ENCODE measurements around the gene RALGPS1. TPM values are rescaled to one million over a fixed set of nuclear protein-coding genes. Genes with fewer than 3 reads are reported as not detected.

The RALGPS1 gene
- total RNA-seq, 4 donors from 2014 or later: 2.2 to 10.3 (median 5.4) TPM

DNA sequence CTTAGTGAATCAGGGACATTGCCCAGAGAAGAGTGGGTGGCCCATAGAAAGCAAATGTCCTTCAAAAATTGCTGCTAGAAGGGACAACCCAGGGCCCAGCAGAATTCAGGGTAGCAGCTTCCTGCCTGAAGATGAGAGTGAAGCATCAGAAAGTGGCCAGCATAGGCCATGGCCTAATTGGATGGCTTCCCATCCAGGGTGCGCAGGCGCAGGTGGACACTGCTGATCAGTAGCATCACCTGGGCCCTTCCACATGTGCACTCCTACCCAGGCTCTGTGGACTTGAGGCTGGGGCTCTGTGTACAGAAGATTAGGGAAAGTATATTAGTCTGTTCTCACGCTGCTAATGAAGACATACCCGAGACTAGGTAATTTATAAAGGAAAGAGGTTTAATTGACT lies 291.4 kb downstream of the RALGPS1 start:
- intact Hi-C loops (cut with DNase I; ENCODE audit: low total_unique reads): no loop called here
- TF ChIP-seq CTCF (IDR thresholded peaks at IDR 0.05 in 4 of 5, conservative IDR thresholded peaks at IDR 0.05 in 1 of 5): no peak
- TF ChIP-seq POLR2A (IDR thresholded peaks at IDR 0.05): no peak
- ATAC-seq (no peak), DNase-seq (peak in 1 of 2 donors; percentile 13)
- no peak overlapping the region for H3K4me3 ChIP-seq
- no peaks in the 10 kb centered on the region for H3K27me3 ChIP-seq
- no peaks in the 10 kb centered on the region for H3K36me3 ChIP-seq
- no peaks in the 10 kb centered on the region for H3K9me3 ChIP-seq
- peaks cover 11 to 17% of the 10 kb centered on the region in 2 donors for H3K4me1 ChIP-seq
- peak overlapping the region in 3 of 4 donors; percentile 72 to 74 (median 73) for H3K27ac ChIP-seq
- in situ Hi-C loops (cut with MboI; ENCODE audit: low sequenced_read_pairs in 4 of 4): no loop called here

DNA sequence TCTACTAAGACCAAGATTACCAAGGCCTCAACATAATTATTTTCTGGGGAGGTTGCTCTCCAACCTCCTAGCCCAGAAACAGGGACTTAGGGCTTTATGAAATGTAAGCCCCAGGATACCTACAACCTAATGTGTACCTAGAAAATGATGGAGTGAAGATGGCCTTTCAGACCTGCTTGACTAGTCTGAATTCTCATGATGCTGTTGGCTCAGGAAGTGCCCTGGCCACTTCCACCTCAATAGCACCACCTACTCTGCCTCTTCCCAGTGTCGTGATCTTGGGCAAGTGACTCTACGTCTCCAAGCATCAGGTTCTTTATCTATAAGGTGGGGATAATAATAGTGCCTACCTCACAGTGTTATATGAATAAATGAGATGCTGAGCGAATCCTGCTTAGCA lies 292.1 kb downstream of the RALGPS1 start:
- no peaks in the 10 kb centered on the region for H3K36me3 ChIP-seq
- peak in 1 of 2 donors; percentile 1 for DNase-seq
- H3K27me3 ChIP-seq: no peaks in the 10 kb centered on the region
- intact Hi-C loops (cut with DNase I; ENCODE audit: low total_unique reads): no loop called here
- H3K4me1 ChIP-seq: peaks cover 11 to 17% of the 10 kb centered on the region in 2 donors
- no peak for TF ChIP-seq CTCF (IDR thresholded peaks at IDR 0.05 in 4 of 5, conservative IDR thresholded peaks at IDR 0.05 in 1 of 5)
- TF ChIP-seq POLR2A (IDR thresholded peaks at IDR 0.05): no peak
- peak overlapping the region in 1 of 4 donors; percentile 72 for H3K27ac ChIP-seq
- in situ Hi-C loops (cut with MboI; ENCODE audit: low sequenced_read_pairs in 4 of 4): no loop called here
- H3K4me3 ChIP-seq: no peak overlapping the region
- H3K9me3 ChIP-seq: no peaks in the 10 kb centered on the region
- no peak for ATAC-seq

DNA sequence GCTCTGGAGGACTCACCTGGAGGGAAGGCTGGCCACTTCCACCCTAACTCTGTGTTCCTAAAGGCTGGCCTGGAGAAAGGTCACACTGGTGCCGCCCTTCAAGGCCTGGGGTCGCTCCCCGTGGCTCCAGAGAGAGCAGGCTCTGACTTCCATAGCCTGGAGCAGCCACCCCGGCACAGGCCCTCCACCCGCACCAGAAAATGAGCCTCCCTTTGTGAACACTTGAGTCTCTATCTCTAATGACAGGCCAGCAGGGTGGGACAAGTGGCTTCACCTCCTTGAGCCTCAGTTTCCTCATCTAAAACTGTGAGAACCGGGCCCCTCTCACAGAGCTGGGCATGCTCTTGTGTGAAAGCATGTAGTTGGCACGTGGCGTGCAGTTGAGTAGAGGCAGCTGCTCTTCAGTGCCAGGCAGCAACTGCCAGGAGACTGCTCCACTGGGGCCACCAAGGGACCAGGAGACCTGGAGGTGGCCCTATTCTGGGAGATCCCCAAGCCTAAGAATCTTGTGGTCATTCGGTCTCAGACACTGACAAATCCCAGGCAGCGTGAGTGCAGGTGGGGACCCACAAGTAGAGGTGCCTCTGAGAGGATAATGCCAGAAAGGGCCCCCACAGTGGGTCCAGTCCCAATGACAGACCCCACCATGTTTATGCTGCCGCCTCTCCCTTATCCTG lies 293.3 kb downstream of the RALGPS1 start:
- Histone ChIP-seq H3K9me3 (no peaks in the 10 kb centered on the region), H3K27me3 (no peaks in the 10 kb centered on the region), H3K4me3 (no peak overlapping the region), H3K4me1 (peaks cover 11 to 17% of the 10 kb centered on the region in 2 donors), H3K36me3 (no peaks in the 10 kb centered on the region), H3K27ac (no peak overlapping the region)
- TF ChIP-seq POLR2A (IDR thresholded peaks at IDR 0.05) (no peak), CTCF (IDR thresholded peaks at IDR 0.05 in 4 of 5, conservative IDR thresholded peaks at IDR 0.05 in 1 of 5) (no peak)
- in situ Hi-C loops (cut with MboI; ENCODE audit: low sequenced_read_pairs in 4 of 4): no loop called here
- DNase-seq: peak in 1 of 2 donors; percentile 11
- intact Hi-C loops (cut with DNase I; ENCODE audit: low total_unique reads): no loop called here
- no peak for ATAC-seq

DNA sequence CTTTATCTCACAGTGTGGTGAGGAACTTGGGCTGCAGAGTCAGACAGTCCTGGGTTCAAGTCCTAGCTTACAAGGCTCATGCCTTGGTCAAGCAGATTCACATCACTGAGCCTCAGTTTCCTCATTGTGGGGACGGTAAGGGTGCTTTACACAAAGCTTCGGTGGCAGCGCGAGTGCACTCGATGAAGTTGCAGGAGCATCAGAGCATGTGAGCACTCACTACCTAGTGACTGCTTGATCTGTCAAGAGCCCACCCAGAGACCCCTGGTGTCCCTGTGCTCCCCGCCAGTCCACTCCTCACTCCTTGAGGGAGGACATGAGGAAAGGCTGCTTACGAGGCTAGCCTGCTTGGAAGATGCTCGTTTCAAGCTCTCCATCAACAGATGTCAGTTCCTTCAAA lies 293.8 kb downstream of the RALGPS1 start:
- in situ Hi-C loops (cut with MboI; ENCODE audit: low sequenced_read_pairs in 4 of 4): no loop called here
- no peaks in the 10 kb centered on the region for H3K9me3 ChIP-seq
- H3K4me3 ChIP-seq: no peak overlapping the region
- intact Hi-C loops (cut with DNase I; ENCODE audit: low total_unique reads): no loop called here
- H3K27me3 ChIP-seq: no peaks in the 10 kb centered on the region
- TF ChIP-seq CTCF (IDR thresholded peaks at IDR 0.05 in 4 of 5, conservative IDR thresholded peaks at IDR 0.05 in 1 of 5) (no peak), POLR2A (IDR thresholded peaks at IDR 0.05) (no peak)
- no peaks in the 10 kb centered on the region for H3K36me3 ChIP-seq
- H3K27ac ChIP-seq: no peak overlapping the region
- ATAC-seq (no peak), DNase-seq (no peak)
- H3K4me1 ChIP-seq: peaks cover 11 to 17% of the 10 kb centered on the region in 2 donors

DNA sequence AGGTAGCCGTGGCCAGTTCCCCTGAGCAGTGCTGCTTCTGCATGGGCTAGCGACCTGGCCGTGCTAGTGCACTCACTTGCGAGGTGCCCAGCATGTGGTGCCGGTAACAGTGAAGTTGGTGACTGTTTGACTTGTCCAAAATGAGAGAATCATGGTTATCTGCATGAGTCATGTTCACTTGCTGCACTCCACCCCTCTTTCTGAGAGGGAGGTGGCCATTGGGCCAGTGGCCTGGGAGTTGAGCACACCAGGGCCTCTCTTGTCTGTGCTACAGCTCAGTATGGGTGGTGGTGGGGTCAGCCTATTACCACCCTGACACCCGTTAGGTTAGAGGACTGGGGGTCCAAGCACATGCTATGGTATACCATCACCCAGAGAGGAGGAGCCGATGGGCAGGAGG lies 294.6 kb downstream of the RALGPS1 start:
- in situ Hi-C loops (cut with MboI; ENCODE audit: low sequenced_read_pairs in 4 of 4): no loop called here
- Histone ChIP-seq H3K4me1 (peaks cover 11 to 17% of the 10 kb centered on the region in 2 donors), H3K9me3 (no peaks in the 10 kb centered on the region), H3K4me3 (no peak overlapping the region), H3K36me3 (no peaks in the 10 kb centered on the region), H3K27me3 (no peaks in the 10 kb centered on the region), H3K27ac (no peak overlapping the region)
- TF ChIP-seq CTCF (IDR thresholded peaks at IDR 0.05 in 4 of 5, conservative IDR thresholded peaks at IDR 0.05 in 1 of 5): no peak
- TF ChIP-seq POLR2A (IDR thresholded peaks at IDR 0.05): no peak
- intact Hi-C loops (cut with DNase I; ENCODE audit: low total_unique reads): no loop called here
- ATAC-seq: no peak
- no peak for DNase-seq

Measured in gastrocnemius medialis (tissue), 4 donors.